CD4-positive, alpha-beta T cell (primary cell): ENCODE results near the gene SEPHS1. TPM values are rescaled to one million over a fixed set of nuclear protein-coding genes. Genes with fewer than 3 reads are reported as not detected.

Experiments
- ATAC-seq: fragments of 200-7000 bp; cut with Tn5 transposase; one replicate; pipeline ENCODE4 v1.10.0; 2022; ENCODE audit warnings: mild to moderate bottlenecking; ENCODE audit not compliant: poor library complexity
- CTCF ChIA-PET: fragments of 350-600 bp; sonication (Branson Sonifier 250); formaldehyde crosslinking; loops from one replicate; lab custom pipeline; 2021; ENCODE audit warnings: antibody characterized with exemption, inconsistent platforms; lab: Charles Lee
- POLR2A ChIA-PET: fragments of 350-600 bp; sonication (Branson Sonifier 250); formaldehyde crosslinking; loops from one replicate; lab custom pipeline; 2021; ENCODE audit warnings: antibody characterized with exemption, inconsistent platforms; lab: Charles Lee
- DNase-seq, 14 experiments: peaks; one replicate each; pipeline ENCODE4 v3.0.0-alpha.2; 2013 to 2020; ENCODE audit warnings: mixed read lengths in 2 of 14
- H3K27ac ChIP-seq, 2 donors: one replicate each; pipeline versions ENCODE4 v1.5.1 to v1.7.0; 2013; ENCODE audit warnings: low read length in 2 of 2, low read depth in 1 of 2, mild to moderate bottlenecking in 1 of 2
- H3K27me3 ChIP-seq, 2 experiments: 1 replicate in 1 of 2; 2 replicates in 1 of 2; pipeline versions ENCODE4 v1.6.1 to v1.7.0; 2013; ENCODE audit warnings: low read length in 2 of 2, control low read depth in 1 of 2, mild to moderate bottlenecking in 1 of 2, moderate library complexity in 1 of 2; ENCODE audit not compliant: insufficient read depth in 2 of 2, control insufficient read depth in 1 of 2
- H3K36me3 ChIP-seq: one replicate; pipeline ENCODE4 v1.6.1; 2013; ENCODE audit warnings: low read length, control low read depth; ENCODE audit not compliant: insufficient read depth
- H3K4me1 ChIP-seq: one replicate; pipeline ENCODE4 v1.6.1; 2013; ENCODE audit warnings: low read length, control low read depth; ENCODE audit not compliant: insufficient read depth
- H3K4me3 ChIP-seq: one replicate; pipeline ENCODE4 v1.5.1; 2013; ENCODE audit warnings: mild to moderate bottlenecking, low read length, moderate library complexity
- H3K9me3 ChIP-seq, 2 experiments: 1 replicate in 1 of 2; 2 replicates in 1 of 2; pipeline versions ENCODE4 v1.6.1 to v1.7.0; 2013; ENCODE audit warnings: low read length in 2 of 2, mild to moderate bottlenecking in 2 of 2, control low read depth in 1 of 2, moderate library complexity in 1 of 2; ENCODE audit not compliant: control insufficient read depth in 1 of 2, insufficient read depth in 1 of 2
- H3K27ac Mint-ChIP-seq: one replicate; pipeline ENCODE4 v1.8.0; 2020; ENCODE audit warnings: mixed read lengths
- H3K27me3 Mint-ChIP-seq: one replicate; pipeline ENCODE4 v1.8.0; 2021; ENCODE audit warnings: mixed read lengths
- H3K36me3 Mint-ChIP-seq: one replicate; pipeline ENCODE4 v1.8.0; 2021; ENCODE audit warnings: low read depth, mixed read lengths
- H3K4me1 Mint-ChIP-seq: one replicate; pipeline ENCODE4 v1.8.0; 2021; ENCODE audit warnings: low read depth, mixed read lengths
- H3K4me3 Mint-ChIP-seq: one replicate; pipeline ENCODE4 v1.8.0; 2020; ENCODE audit warnings: mild to moderate bottlenecking, mixed read lengths
- H3K9me3 Mint-ChIP-seq: one replicate; pipeline ENCODE4 v1.8.0; 2020; ENCODE audit warnings: mixed read lengths
- intact Hi-C, 2 experiments: fragments of 100-400 bp; cut with DNase I in 1 of 2; cut with micrococcal nuclease in 1 of 2; formaldehyde crosslinking; loops; one replicate each; pipeline versions ENCODE4 v1.15.1 to v1.9.0; 2023 to 2025; cut with DNase I, micrococcal nuclease
- total RNA-seq, 174 experiments: library from RNA in 2 of 174; stranded (reverse) in 2 of 174; gene quantifications; one replicate each; pipeline ENCODE4 v1.2.3 and lab custom pipeline; 2021 to 2026
- TF ChIP-seq, protein P1 (sequence below): fragments of 200-600 bp; IDR thresholded peaks from one replicate; pipeline ENCODE4 v1.8.0; 2022; ENCODE audit warnings: antibody characterized with exemption, mild to moderate bottlenecking

The SEPHS1 gene
- total RNA-seq, 2 experiments from 2014 or later = 13.1 to 17.9 TPM

DNA sequence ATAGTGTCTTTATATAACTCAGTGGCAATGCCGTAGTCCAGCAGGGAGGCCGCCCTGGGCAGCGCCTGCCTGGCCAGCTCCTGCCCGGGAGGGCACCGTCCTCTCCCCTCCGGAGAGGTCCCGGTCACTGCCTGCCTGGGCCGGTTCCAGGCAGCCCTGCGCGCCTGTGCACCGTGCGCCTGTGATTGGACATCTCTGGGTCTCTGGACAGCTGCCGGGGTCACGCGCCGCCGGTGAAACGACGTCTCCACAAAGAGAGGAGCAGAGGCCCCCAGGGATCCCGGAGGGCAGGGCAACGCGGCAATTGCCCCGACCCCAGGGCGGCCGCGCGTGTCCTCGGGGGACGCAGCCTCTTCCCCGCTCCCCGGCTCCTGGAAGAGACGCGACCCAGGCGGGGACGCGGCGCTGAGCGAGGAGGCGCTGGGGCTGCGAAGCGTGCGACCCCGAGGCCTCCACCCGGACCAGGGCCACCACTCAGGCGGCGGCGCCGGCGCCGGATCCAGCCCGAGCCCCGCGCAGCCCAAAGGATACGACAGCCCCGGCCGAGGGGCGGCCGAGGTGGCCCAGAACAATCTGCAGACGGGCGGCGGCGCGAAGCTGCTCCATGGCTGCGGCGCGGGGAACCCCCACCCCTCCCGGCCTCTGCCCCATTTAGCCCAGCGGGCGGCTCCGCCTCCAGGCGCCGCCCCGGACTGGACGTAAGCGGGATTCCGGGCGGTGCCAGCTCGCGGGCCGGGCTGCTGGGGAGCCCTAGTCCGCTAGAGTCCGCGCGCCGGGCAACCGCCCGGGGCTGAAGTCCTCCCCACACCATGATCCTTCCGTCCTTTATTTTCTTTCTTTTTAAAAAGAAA, 48.4 kb downstream of the SEPHS1 start, which contains the start of gene PHYH:
Gene PHYH (minus strand): TSS at position 628 of the 851 bp plus-strand sequence. CDS start 22 bp downstream, at position 606.
- CTCF ChIA-PET = interaction anchor here (1.7 kb wide), 1 partner anchor 138 kb away, joined by 6 read pairs; the partner anchor contains the start of gene MCM10
- Histone ChIP-seq H3K27me3 (no peaks in the 10 kb centered on the region), H3K4me3 (peak within 1 kb of the TSS; percentile 71)

GRCh38 chr10:13298748-13299436, 49.2 kb downstream of the SEPHS1 start:
- POLR2A ChIA-PET = interaction anchor here (1.4 to 6.8 kb wide), 3 partner anchors 52 to 199 kb away, joined by 4 to 244 read pairs (median 8); partner anchors contain the start of genes MCM10, OPTN and SEPHS1
- H3K9me3 Mint-ChIP-seq = no peaks in the 10 kb centered on the region
- Histone ChIP-seq H3K27me3 (no peaks in the 10 kb centered on the region), H3K4me3 (peak overlapping the region; percentile 71), H3K4me1 (peaks cover 36% of the 10 kb centered on the region), H3K9me3 (no peaks in the 10 kb centered on the region), H3K36me3 (peaks cover 3% of the 10 kb centered on the region), H3K27ac (peak overlapping the region; percentile 30 to 85)
- H3K27ac Mint-ChIP-seq = peak overlapping the region; percentile 77
- peak overlapping the region; percentile 91 for H3K4me3 Mint-ChIP-seq
- peaks cover 24% of the 10 kb centered on the region for H3K4me1 Mint-ChIP-seq
- DNase-seq (no peak), ATAC-seq (no peak)
- CTCF ChIA-PET = no interaction called here
- intact Hi-C loops = loop anchor here in 1 of 2 experiments (10.0 kb wide), 1 partner anchor 954 kb away; the partner anchor contains the start of gene CAMK1D
- H3K27me3 Mint-ChIP-seq = no peaks in the 10 kb centered on the region
- TF ChIP-seq, protein P1, sequence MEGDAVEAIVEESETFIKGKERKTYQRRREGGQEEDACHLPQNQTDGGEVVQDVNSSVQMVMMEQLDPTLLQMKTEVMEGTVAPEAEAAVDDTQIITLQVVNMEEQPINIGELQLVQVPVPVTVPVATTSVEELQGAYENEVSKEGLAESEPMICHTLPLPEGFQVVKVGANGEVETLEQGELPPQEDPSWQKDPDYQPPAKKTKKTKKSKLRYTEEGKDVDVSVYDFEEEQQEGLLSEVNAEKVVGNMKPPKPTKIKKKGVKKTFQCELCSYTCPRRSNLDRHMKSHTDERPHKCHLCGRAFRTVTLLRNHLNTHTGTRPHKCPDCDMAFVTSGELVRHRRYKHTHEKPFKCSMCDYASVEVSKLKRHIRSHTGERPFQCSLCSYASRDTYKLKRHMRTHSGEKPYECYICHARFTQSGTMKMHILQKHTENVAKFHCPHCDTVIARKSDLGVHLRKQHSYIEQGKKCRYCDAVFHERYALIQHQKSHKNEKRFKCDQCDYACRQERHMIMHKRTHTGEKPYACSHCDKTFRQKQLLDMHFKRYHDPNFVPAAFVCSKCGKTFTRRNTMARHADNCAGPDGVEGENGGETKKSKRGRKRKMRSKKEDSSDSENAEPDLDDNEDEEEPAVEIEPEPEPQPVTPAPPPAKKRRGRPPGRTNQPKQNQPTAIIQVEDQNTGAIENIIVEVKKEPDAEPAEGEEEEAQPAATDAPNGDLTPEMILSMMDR = no peak
- H3K36me3 Mint-ChIP-seq = peaks cover 18% of the 10 kb centered on the region

More for the DNA sequence above, 48.4 kb downstream of the SEPHS1 start, which contains the start of gene PHYH:
- no peaks in the 10 kb centered on the region for H3K9me3 ChIP-seq
- Mint-ChIP-seq H3K27me3 (no peaks in the 10 kb centered on the region), H3K36me3 (peaks cover 13% of the 10 kb centered on the region), H3K9me3 (no peaks in the 10 kb centered on the region), H3K27ac (peak within 1 kb of the TSS; percentile 94), H3K4me3 (peak within 1 kb of the TSS; percentile 91), H3K4me1 (peaks cover 24% of the 10 kb centered on the region)
- TF ChIP-seq, protein P1 = no peak
- H3K27ac ChIP-seq = peak within 1 kb of the TSS; percentile 85 to 89
- ATAC-seq (peak; percentile 50), DNase-seq (peak; percentile 58 to 94 (median 74))
- intact Hi-C loops = loop anchor here (2.0 to 10.0 kb wide), 5 partner anchors 47 to 1232 kb away; partner anchors contain the start of genes CAMK1D (in 1 of the 2), DHTKD1 (in 1 of the 2) and PRPF18 (in 1 of the 2)
- POLR2A ChIA-PET = interaction anchor here (1.0 to 6.8 kb wide), 9 partner anchors 8 to 1869 kb away, joined by 3 to 244 read pairs (median 4); partner anchors contain the start of genes CDC123, MCM10, NUDT5 and OPTN
- H3K4me1 ChIP-seq = peaks cover 36% of the 10 kb centered on the region
- peaks cover 3% of the 10 kb centered on the region for H3K36me3 ChIP-seq

- Histone ChIP-seq H3K36me3 (peaks cover 3% of the 10 kb centered on the region), H3K4me1 (peaks cover 23% of the 10 kb centered on the region), H3K27me3 (no peaks in the 10 kb centered on the region), H3K9me3 (no peaks in the 10 kb centered on the region), H3K27ac (no peak overlapping the region), H3K4me3 (no peak overlapping the region)
- ChIA-PET POLR2A (no interaction called here), CTCF (no interaction called here)
- Mint-ChIP-seq H3K4me1 (peaks cover 13% of the 10 kb centered on the region), H3K9me3 (no peaks in the 10 kb centered on the region), H3K27ac (no peak overlapping the region), H3K36me3 (peaks cover 25% of the 10 kb centered on the region), H3K27me3 (no peaks in the 10 kb centered on the region), H3K4me3 (no peak overlapping the region)
- ATAC-seq (no peak), DNase-seq (no peak)
- TF ChIP-seq, protein P1 = no peak
- intact Hi-C loops = loop anchor here in 1 of 2 experiments (10.0 kb wide), 1 partner anchor 952 kb away; the partner anchor contains the start of gene CAMK1D
Observed at GRCh38 chr10:13296476-13296875, 51.6 kb downstream of the SEPHS1 start.
